ENCODE measurements around the gene RALGPS1.
"Not testable (repeated sequence)": the region's sequence is repeated elsewhere in the genome, so short reads cannot be mapped to it uniquely, and the experiment has no call there.

GRCh38 chr9:127017979-127018378 is 103.4 kb downstream of the RALGPS1 start:
- TF ChIP-seq POLR2A, CTCF (IDR thresholded peaks at IDR 0.05): not testable (repeated sequence)

Measured in sigmoid colon (tissue), 3 donors.